ENCODE data around the gene UPF2. TPM values are rescaled to one million over a fixed set of nuclear protein-coding genes. Genes with fewer than 3 reads are reported as not detected.

Gene UPF2
- total RNA-seq, 3 donors from 2014 or later (not counting 1 experiment from before 2014, with no cell fraction given), result 29.3 to 33.2 (median 30.1) TPM

DNA sequence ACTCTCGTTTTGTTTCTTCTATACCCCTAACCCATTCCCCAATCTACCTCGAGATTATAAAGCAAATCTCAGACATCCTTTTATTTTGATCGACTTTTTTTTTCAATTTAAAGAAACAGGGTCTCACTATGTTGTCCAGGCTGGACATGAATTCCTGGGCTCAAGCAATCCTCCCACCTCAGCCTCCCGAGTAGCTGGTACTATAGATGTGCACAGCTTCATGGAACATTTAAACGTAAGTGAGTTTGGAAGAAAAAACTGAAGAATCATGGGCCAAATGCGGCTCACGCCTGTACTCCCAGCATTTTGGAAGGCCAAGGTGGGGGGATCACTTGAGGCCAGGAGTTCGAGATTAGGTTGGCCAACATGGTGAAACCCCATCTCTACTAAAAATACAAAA is 96.0 kb downstream of the UPF2 start:
- Histone ChIP-seq H3K27ac (ENCODE audit: low read length) (no peak overlapping the region), H3K4me1 (ENCODE audit: control insufficient read depth, insufficient read depth, low read length) (no peaks in the 10 kb centered on the region), H3K4me3 (ENCODE audit: low read length) (no peak overlapping the region), H3K36me3 (ENCODE audit: control insufficient read depth, insufficient read depth, low read length) (peaks cover 35% of the 10 kb centered on the region), H3K27me3 (ENCODE audit: control insufficient read depth, insufficient read depth, low read length) (no peaks in the 10 kb centered on the region), H3K9me3 (ENCODE audit: control insufficient read depth, insufficient read depth, low read length) (no peaks in the 10 kb centered on the region)
- H3K27ac Mint-ChIP-seq, result no peak overlapping the region
- H3K36me3 Mint-ChIP-seq, result peaks cover 7% of the 10 kb centered on the region
- no peak overlapping the region for H3K4me3 Mint-ChIP-seq
- ATAC-seq (no peak), DNase-seq (no peak)
- 95% methylated on average over 8 of the region's 8 CpGs for WGBS (ENCODE audit: insufficient coverage)
- H3K4me1 Mint-ChIP-seq, result peaks cover 6% of the 10 kb centered on the region in 2 donors
- no peaks in the 10 kb centered on the region for H3K9me3 Mint-ChIP-seq
- intact Hi-C loops (cut with micrococcal nuclease), result no loop called here
- H3K27me3 Mint-ChIP-seq (ENCODE audit: low read depth in 2 of 2), result no peaks in the 10 kb centered on the region
- TF ChIP-seq CTCF (IDR thresholded peaks at IDR 0.05), result no peak

- H3K27me3 Mint-ChIP-seq (ENCODE audit: low read depth in 2 of 2), result no peaks in the 10 kb centered on the region
- 95% methylated on average over 7 of the region's 8 CpGs for WGBS (ENCODE audit: insufficient coverage)
- peaks cover 22% of the 10 kb centered on the region for H3K36me3 Mint-ChIP-seq
- Histone ChIP-seq H3K27ac (ENCODE audit: low read length) (no peak overlapping the region), H3K27me3 (ENCODE audit: control insufficient read depth, insufficient read depth, low read length) (no peaks in the 10 kb centered on the region), H3K4me1 (ENCODE audit: control insufficient read depth, insufficient read depth, low read length) (no peaks in the 10 kb centered on the region), H3K36me3 (ENCODE audit: control insufficient read depth, insufficient read depth, low read length) (peaks cover 49% of the 10 kb centered on the region), H3K4me3 (ENCODE audit: low read length) (no peak overlapping the region), H3K9me3 (ENCODE audit: control insufficient read depth, insufficient read depth, low read length) (no peaks in the 10 kb centered on the region)
- TF ChIP-seq CTCF (IDR thresholded peaks at IDR 0.05), result no peak
- no peak for DNase-seq
- ATAC-seq, result no peak
- no peak overlapping the region for H3K4me3 Mint-ChIP-seq
- no peaks in the 10 kb centered on the region for H3K9me3 Mint-ChIP-seq
- H3K27ac Mint-ChIP-seq, result no peak overlapping the region
- no peaks in the 10 kb centered on the region for H3K4me1 Mint-ChIP-seq
- intact Hi-C loops (cut with micrococcal nuclease), result no loop called here
Observed at GRCh38 chr10:11936389-11937152, 106.0 kb downstream of the UPF2 start.

DNA sequence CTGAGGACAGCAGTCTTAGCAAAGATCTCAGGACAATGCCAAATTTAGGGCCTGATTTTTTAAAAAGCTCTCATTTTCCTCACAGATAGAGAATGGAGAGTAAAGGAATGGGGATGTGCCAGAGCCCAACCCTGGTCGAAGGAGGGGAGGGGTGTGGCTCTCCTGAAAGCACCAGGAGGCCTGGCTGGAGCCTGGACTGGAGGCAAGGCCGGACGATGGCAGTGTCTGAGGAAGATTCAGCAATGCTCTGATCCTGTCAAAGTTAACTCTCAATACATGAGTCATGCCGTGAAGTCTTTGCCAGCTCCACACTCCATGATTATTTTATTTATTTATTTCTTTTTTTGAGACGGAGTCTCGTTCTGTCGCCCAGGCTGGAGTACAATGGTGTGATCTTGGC is 108.3 kb downstream of the UPF2 start:
- no peak overlapping the region for H3K4me3 ChIP-seq (ENCODE audit: low read length)
- H3K27me3 ChIP-seq (ENCODE audit: control insufficient read depth, insufficient read depth, low read length), result no peaks in the 10 kb centered on the region
- WGBS (ENCODE audit: insufficient coverage), result 96% methylated on average over 7 of the region's 7 CpGs
- no peaks in the 10 kb centered on the region for H3K4me1 ChIP-seq (ENCODE audit: control insufficient read depth, insufficient read depth, low read length)
- ATAC-seq, result no peak
- no peak overlapping the region for H3K27ac ChIP-seq (ENCODE audit: low read length)
- no peak for TF ChIP-seq CTCF (IDR thresholded peaks at IDR 0.05)
- H3K9me3 ChIP-seq (ENCODE audit: control insufficient read depth, insufficient read depth, low read length), result no peaks in the 10 kb centered on the region
- H3K27me3 Mint-ChIP-seq (ENCODE audit: low read depth in 2 of 2), result no peaks in the 10 kb centered on the region
- H3K36me3 ChIP-seq (ENCODE audit: control insufficient read depth, insufficient read depth, low read length), result peaks cover 53% of the 10 kb centered on the region
- no peaks in the 10 kb centered on the region for H3K4me1 Mint-ChIP-seq
- no peak for DNase-seq
- peak overlapping the region in 1 of 2 donors; percentile 16 for H3K27ac Mint-ChIP-seq
- intact Hi-C loops (cut with micrococcal nuclease), result no loop called here
- H3K36me3 Mint-ChIP-seq, result peaks cover 42% of the 10 kb centered on the region
- H3K4me3 Mint-ChIP-seq, result no peak overlapping the region
- no peaks in the 10 kb centered on the region for H3K9me3 Mint-ChIP-seq
